AG09319 (cell line): ENCODE measurements around the gene CTIF.

Experiments
- DNase-seq: peaks from one replicate; pipeline ENCODE4 v3.0.0-alpha.2; 2010; ENCODE audit warnings: low read depth; ENCODE audit errors: extremely low read depth
- TF ChIP-seq, protein P1 (sequence below): IDR thresholded peaks from 2 replicates; pipeline ENCODE4 v1.5.1; 2011; ENCODE audit warnings: low read depth, mild to moderate bottlenecking, inconsistent platforms, low read length, moderate library complexity

The CTIF gene

DNA sequence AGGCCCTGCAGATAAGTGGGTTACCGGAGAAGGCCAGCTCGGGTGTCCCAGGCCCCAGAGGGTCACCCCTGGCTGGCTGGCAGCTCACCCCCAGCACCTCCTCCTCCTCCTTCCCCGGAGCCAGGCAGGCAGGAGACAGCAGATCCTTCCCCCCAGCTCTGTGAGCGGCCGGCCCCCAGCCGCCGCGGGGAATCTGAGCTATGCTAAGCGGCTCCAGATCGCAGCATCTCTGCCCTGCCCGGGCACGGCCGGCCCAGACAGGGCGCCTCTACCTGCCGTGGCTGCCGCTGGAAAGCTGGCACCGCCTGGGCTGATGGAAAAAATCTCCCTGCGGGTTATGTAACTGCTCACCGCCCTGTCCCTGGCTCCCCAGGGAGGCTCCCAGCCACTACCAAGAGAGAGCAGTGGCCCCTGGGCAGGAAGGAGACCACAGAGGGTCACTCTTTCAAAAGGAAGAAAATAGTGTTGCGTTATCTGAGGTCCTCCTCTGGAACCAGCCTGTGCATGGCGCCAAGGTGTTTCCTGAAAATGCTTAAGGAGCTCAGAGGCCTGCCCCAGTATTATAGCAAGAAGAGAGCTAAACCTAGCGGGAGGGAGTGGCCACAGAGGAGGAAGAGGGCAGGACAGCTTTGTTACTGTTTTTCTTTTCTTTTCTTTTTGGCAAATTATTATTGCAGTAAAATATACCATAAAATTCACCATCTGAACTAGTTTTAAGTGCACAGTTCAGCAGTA lies 233.0 kb downstream of the CTIF start:
- TF ChIP-seq, protein P1, sequence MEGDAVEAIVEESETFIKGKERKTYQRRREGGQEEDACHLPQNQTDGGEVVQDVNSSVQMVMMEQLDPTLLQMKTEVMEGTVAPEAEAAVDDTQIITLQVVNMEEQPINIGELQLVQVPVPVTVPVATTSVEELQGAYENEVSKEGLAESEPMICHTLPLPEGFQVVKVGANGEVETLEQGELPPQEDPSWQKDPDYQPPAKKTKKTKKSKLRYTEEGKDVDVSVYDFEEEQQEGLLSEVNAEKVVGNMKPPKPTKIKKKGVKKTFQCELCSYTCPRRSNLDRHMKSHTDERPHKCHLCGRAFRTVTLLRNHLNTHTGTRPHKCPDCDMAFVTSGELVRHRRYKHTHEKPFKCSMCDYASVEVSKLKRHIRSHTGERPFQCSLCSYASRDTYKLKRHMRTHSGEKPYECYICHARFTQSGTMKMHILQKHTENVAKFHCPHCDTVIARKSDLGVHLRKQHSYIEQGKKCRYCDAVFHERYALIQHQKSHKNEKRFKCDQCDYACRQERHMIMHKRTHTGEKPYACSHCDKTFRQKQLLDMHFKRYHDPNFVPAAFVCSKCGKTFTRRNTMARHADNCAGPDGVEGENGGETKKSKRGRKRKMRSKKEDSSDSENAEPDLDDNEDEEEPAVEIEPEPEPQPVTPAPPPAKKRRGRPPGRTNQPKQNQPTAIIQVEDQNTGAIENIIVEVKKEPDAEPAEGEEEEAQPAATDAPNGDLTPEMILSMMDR = no peak
- DNase-seq = no peak

DNA sequence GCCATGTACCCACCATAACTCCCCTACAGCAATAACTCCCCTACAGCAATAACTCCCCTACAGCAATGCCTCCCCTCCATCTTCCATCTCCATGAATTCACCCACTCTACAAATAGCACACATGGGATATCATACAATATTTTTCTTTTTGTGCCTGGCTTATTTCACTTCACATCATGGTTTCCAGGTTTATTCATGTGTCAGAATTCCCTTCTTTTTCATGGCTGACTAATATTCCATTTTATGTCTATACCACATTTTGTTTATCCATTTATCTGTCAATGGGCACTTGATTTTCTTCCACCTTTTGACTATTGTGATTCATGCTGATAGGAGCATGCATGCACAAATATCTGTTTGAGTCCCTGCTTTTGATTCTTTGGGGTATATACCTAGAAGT lies 233.6 kb downstream of the CTIF start:
- no peak for DNase-seq
- TF ChIP-seq, protein P1 = no peak

DNA sequence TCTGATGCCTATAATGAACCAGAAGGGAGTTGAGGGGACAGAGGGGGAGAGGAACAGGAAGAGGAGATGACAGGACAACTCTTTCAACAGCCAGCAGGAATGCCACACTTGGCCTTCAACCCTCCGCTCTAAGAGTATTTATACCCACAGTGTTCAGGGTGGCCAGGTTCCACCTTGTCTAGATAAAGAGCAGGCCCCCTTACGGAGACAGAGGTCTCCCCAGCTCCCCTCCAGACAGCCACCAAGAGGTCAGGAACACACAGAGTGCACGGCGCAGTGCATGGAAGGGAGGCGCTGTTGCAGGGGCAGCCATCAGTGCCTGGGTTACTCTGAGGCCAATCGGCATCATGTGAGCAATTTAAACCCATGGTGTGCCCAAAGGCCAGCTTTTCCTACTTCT lies 235.0 kb downstream of the CTIF start:
- TF ChIP-seq, protein P1 = no peak
- no peak for DNase-seq

GRCh38 chr18:48774941-48775340 lies 236.1 kb downstream of the CTIF start:
- no peak for DNase-seq
- TF ChIP-seq, protein P1 = no peak

DNA sequence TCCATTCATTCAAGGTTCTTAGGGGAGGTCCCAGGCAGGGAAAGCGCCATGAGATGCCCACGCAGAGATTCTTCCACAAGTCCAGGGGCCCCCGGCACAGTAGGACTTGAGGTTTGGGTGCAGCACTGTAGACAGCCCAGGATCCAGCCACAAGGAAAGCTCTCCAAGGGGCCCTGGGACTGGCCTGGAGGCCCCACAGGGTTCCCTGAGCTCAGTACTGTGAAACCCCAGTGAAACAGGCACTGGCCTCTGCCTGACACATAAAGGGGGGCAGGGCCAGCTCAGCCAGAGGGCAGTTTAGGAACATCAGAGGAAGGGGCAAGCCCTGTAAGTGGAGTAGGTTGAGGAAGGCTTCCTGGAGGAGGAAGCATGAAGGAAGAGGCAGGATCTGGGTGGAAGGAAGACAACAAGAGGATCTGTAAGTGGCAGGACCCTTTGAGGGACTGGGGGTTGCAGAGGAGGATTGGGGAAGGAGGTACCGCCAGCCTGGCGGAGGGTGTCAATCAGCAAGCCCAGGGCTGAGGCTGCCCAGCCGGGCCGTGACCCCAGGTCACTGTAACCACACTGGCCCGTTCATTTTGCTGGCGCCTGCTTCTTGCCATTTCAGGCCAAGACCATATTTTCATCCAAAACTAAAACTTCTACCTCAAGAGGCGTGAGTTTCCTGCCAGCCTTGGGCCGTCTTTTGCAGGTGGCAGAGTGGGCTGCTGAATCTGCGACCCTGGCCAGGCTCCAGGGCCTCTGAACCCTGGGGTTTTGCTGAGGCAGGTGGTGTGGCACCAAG lies 236.7 kb downstream of the CTIF start:
- TF ChIP-seq, protein P1 = no peak
- DNase-seq = no peak

GRCh38 chr18:48776156-48776555 lies 237.3 kb downstream of the CTIF start:
- DNase-seq = no peak

More at GRCh38 chr18:48776156-48776555, 237.3 kb downstream of the CTIF start:
- TF ChIP-seq, protein P1 = no peak
